HG02973 (cell line): ENCODE results near the gene BUB1.
"Not testable (repeated sequence)": the region's sequence is repeated elsewhere in the genome, so short reads cannot be mapped to it uniquely, and the experiment has no call there.

Source experiments
- ATAC-seq: cut with Tn5 transposase; IDR thresholded peaks from one replicate; pipeline ENCODE4 v1.9.1; 2021; ENCODE audit warnings: moderate library complexity; ENCODE audit not compliant: unreplicated experiment

Gene BUB1

DNA sequence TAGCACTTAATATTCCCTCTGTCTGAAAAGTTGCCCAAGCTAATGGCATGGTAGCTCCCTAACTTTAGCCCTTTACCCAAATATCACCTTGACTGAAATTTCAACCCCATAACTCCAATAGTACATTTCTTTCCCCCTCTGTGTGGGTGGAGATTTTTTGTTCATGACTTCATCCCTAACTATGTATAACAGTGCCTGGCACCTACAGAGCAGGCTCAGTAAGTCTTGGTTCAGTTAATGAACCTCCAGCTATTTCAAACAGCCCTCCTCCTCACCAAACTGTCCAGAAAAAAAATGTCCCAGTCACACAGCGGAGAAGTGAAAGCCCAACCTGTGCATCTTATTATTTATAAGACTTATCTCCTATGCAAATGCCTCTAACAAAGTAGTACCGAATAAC, 18.6 kb downstream of the BUB1 start:
- ATAC-seq = no peak

DNA sequence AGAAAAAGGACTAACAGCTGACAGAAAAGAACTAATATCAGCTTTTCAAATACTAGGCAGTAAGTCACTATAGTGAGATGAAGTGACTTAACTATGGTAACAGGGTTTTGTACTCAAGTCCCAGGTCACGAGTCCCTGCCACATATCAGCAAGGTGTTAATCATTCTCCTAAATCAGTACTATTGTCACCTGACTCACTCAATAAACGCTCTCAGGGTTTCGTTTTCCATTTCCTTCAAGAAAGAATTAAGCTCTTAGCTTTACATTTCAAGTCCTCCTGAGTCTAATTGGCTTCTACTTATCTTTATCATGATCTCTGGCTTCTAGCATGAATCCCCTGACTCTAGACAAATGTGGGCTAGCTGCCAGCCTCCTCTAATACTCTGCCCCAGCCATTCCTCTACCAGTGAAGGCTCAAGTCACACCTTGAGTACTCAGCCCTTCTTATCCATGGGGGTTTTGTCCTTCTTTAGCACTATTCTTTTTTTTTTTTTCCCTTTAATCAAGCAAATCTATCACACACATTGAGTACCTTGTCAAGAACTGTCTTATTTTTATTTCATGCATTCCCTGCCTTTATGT, 20.0 kb downstream of the BUB1 start:
- no peak for ATAC-seq

DNA sequence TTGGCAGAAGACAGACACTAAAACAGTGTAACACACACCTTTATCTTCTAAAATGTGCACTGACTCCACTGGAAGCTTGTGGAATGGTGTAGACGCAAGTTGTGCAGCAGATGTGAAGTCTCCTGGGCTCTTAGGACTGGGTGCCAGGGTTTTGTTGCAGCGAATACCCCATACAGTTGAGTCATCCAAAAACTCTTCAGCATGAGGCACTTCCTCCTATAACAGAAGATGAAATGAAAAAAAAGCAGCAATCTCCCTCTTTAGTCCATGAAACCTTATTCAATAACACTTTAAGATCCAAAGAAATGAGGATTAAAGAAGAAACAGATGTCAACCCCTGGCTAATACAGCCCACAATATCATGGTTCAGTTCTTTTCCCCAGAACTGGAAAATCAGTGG, 22.2 kb downstream of the BUB1 start:
- no peak for ATAC-seq

DNA sequence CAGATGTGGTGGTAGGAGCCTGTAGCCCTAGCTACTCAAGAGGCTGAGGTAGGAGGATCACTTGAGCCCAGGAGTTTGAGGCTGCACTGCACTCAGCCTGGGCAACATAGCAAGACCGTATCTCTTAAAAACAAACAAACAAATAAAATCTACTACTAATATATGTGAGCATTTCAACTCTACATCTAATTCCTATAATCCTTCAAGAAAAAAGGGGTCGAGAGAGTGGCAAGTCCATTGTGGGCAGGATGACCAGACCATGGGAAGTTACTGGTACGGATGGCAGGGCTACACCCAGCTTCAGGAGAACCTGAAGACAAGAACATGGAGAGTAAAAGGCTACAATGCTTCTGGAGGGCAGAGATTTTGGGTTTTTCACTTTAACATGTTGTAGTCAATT, 24.0 kb downstream of the BUB1 start:
- ATAC-seq = no peak

DNA sequence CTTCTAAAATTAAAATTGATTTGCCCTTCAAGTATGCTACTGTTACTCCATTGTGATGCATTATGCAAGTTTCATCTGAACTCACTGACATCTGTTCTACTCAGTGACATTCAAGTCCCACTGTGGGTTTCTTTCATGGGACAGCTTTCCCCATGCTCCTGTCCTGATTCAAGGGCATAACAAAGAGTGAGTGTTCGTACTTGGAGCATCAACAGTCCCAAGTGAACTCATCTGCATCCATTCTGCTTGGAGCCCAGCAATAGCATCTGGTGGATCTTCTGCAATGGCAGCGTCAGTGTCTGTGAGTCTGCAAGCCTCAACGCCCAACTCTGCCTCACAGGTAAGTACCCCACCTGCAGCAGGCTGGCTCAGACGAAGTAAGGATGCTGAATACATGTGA, 27.5 kb downstream of the BUB1 start:
- ATAC-seq = no peak

DNA sequence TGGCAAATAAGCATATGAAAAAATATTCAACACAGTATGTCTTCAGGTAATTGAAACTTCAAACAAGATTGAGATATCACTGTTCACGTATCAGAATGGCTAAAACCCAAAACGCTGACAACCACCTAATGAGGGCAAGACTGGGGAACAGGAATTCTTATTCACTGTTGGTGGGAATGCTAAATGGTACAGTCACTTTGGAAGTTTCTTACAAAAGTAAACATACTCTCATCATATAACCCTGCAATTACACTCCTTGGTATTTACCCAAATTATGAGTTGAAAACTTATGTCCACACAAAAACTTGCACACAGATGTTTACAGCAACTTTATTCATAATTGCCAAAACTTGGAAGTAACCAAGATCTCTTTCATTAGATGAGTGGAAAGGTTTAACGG, 30.1 kb downstream of the BUB1 start:
- no peak for ATAC-seq

DNA sequence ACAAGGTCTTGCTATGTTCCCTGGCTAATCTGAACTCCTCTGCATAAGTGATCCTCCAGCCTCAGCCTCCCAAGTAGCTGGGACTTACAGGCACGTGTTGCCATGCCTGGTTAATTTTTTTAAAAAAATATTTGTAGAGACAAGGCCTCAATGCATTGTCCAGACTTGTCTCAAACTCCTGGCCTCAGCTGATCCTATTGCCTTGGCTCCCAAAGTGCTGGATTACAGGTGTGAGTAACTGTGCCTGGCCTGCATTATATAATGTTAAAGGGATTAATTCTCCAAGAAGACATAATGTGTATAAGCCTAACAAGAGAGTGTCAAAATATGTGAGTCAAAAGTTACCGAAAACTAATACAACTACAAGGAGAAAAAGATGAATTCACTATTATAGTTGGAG, 32.2 kb downstream of the BUB1 start:
- ATAC-seq = no peak

DNA sequence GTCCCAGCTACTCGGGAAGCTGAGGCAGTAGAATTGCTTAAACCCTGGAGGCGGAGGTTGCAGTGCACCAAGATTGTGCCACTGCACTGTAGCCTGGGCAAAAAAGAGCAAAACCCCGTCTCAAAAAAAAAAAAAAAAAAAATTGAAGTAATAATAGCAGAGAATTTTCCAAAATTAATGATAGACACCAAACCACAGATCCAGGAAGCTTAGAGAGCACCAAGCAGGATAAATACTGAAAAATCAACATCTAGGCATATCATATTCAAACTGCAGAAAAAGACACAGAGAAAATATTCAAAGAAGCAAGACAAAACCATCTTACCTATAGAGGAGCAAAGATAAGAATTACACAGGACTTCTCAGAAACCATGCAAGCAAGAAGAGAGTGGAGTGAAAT, 33.5 kb downstream of the BUB1 start:
- no peak for ATAC-seq

DNA sequence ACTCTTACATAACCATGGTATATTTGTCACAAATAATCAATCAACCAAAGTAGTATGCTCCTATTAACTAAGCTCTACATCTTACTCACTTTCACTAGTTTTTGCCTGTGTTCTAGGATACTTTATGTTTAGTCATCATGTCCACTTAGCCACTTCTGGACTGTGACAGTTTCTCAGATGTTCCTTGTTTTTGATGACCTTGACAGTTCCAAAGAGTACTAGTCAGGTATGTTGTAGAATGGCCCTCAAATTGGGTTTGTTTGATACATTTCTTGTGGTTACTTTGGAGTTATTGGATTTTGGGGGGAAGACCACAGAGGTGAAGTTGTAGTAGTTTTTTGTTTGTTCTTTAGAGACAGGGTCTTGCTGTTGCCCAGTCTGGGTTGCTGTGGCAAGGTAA, 35.5 kb downstream of the BUB1 start:
- no peak for ATAC-seq

DNA sequence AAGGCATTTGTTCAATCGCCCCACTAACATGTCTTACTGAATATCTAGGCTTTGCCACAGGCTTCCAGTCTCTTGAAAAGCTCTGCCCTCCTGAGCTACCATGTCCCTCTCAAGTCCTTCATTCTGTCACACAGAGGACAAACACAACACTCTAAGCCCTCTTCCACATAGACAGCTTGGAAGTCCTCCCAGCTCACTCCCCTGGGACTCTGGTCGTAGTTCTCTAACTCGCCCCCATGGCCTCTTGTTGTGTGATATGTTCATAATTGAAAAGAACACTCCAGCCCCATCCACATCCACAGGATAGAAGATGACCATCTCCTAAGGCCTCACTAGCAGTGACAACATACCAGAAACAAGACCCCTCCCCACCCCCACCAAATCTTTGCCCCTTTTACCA, 37.9 kb downstream of the BUB1 start:
- ATAC-seq = no peak

DNA sequence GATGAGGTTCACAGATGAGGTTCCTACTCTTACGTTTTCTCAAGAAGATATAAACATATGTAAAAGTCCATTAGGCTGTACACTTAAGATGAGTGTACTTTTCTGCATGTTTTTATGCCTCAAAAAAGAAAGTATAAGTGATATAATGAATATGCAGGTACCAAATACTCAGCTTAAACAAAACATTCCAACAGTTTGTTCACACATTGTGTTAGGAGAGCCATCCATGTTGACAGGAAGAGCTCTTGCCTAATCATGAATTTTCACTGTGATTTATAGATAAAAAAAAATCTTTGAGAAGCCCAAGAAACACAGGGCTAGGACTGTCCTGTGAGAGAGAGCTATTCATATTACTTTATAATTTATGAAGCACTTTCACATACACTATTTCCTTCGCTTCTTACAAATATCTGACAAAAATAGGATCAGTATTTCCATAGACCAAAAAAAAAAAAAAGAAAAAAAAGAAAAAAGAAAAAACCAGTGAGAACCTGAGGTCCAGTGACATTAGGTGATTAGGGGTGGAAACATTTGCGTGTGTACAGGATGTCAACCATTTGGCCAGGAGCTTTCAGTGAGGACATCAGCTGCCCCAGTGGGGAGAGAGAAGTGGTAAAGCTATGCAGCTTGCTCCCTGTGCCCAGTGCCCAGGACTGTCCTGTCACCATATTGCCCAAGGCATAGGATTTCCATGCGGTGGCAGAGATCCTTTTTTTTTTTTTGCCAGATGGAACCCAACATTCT, 38.7 kb downstream of the BUB1 start:
- no peak for ATAC-seq

DNA sequence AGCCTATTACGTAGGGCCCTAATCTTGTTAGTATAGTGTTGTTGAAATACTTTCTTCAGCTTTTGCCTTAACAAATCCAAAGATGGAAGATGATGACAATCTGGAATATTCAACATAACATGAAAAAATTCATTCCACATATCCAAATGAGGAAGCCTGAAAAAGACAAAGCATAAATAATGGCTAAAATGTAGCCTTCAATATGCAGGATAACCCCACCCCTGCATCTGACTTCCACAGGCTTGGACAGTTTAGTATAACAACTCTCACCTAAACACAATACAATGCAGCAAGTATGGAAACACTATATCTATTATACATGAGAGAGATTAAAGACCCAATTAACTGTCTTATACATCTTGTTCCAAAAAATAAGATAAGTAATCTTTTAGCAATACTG, 39.9 kb downstream of the BUB1 start:
- no peak for ATAC-seq

DNA sequence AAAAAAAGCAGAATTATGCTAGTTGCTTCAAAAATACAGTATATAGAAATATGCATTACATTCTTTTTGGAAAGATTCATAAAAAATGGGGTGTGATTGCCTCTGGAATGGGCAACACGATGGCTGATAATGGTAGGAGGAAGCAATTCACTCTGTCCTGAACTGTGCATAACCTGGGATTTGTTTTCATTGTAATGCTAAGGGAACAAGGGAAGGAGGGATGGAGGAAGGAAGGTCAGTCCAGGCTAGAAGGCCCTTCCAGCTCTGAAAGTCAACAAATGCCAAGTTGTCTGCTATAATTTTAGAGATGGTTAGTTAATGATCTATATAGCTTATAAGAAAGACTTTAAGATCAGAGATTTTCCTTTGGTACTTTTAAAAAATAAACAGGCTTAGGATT, 40.8 kb downstream of the BUB1 start:
- ATAC-seq = no peak

DNA sequence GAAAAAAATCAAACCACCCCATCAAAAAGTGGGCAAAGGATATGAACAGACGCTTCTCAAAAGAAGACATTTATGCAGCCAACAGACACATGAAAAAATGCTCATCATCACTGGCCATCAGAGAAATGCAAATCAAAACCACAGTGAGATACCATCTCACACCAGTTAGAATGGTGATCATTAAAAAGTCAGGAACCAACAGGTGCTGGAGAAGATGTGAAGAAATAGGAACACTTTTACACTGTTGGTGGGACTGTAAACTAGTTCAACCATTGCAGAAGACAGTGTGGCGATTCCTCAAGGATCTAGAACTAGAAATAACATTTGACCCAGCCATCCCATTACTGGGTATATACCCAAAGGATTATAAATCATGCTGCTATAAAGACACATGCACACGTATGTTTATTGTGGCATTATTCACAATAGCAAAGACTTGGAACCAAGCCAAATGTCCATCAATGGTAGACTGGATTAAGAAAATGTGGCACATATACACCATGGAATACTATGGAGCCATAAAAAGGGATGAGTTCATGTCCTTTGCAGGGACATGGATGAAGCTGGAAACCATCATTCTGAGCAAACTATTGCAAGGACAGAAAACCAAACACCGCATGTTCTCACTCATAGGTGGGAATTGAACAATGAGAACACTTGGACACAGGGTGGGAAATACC, 41.8 kb downstream of the BUB1 start:
- ATAC-seq = not testable (repeated sequence)

DNA sequence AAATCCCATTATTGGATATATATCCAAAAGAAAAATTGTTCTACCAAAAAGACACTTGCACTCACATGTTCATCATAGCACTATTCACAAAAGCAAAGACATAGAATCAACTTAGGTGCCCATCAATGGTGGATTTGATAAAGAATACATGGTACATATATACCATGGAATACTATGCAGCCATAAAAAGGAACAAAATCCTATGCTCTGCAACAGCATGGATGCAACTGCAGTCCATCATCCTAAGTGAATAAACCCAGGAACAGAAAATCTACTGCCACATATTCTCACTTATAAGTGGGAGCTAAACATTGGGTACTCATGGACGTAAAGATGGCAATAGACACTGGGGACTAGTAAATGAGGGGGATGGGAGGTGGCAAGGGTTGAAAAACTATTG, 50.5 kb downstream of the BUB1 start:
- not testable (repeated sequence) for ATAC-seq

DNA sequence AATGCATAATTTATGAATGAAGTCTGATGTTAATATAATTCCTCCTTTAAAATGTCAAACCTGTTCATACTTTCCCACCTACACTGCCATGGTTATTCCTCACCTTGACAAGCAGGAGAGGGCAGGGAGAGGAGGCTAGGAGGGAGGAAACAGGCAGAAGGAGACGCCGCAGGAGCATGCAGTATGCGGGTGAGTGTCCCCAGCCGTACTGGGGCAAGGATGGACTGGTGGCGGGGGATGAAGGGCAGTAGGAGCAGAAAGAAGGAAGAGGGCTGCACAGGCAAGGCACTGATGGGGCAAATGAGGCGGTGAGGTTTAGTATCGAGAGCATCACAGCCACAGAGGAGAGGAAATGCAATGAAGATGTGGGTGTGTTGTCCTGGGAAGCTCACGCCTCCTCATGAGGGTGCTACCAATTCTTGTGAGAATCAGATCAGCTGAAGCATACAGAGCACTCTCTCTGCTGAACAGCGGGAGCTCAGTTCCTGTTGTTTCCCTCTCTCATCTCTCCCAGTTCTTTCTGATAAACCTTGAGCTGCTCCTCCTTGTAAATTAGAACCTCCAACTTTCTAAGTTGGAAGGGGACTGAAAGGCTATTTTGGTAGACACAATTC, 58.4 kb downstream of the BUB1 start:
- ATAC-seq = not testable (repeated sequence)

DNA sequence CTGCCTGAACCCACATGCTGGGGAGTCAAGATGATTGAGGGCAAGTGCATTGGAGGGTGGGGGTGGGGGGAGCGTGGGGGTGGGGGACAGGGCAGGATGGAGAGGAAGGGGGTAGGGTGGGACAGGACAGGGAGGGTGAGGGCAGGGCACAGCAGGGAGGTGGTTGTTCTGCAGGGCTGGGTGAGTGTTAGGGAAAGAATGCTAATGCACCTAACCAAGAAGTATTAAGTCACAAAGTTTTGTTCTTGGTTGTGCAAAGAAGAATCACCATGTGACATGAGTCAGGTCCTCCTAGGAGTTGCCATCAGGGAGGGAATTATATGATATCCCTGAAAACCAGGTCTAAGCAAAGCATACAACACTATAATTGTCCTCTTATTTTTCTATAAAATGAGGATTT, 63.9 kb downstream of the BUB1 start:
- not testable (repeated sequence) for ATAC-seq

DNA sequence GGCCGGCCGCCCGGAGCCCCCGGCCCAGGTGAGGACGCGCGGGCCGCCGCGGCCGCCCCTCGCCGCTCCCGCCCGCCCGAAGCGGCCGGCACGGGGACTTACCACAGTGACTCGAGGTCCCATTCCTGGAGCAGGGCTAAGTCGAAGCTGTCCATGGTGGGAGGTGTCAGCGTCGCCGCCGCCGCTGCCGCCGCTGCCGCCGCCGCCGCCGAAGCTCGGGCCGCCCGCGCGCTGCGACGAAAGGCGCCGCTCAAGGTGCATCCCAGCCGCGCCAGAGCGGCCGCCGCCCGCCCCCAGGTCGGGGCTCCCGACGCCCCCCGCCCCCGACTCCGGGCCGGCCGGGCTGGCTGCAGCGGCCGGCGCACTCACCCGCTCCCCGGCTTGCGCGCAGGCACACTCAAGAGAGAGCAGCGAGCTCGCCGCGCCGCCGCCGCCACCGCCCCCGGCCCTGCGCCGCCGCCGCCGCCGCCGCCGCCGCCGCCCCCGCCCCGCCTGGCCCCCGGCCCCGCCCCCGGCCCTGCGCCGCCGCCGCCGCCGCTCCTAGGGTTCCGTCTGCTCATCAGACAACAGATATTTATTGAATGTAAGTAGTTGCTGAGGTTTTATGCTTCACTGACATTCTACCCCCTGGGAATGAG, 67.1 kb downstream of the BUB1 start:
- not testable (repeated sequence) for ATAC-seq

DNA sequence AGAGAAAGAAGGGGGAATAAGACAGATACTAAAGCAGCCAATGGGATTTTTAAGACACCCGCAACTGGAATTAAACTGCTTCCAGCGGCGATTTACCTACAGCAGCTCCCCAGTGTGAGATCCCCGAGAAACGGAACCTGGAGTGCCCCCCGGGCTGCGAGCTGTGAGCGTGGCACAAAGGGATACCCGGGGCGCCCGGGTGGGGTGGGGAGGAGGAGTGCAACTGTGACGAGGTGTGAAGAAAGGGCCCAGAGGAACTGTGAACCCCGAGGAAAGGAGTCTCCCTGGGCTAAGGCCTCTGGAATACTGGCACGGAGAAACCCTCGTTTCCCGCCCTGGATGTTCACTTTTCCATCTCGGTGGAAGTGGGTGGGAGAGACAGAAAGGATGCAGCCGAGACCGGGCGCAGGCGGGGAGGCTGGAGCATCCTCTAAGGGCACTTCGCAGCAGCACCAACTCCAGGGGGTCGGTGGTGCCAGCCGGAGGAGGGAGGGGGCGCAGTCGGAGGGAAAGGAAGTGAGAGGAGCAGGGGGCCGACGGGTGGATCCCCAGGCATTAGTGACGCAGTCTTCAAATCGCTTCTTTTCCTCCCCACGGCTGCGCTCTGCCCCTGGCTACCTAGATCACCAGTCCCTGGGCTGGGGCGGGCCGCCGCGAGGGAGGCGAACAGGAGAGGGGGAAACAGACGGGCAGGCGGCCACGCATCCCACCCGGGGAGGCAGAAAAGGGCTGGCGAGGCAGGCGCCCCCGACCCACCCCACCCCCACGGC, 67.8 kb downstream of the BUB1 start:
- not testable (repeated sequence) for ATAC-seq

DNA sequence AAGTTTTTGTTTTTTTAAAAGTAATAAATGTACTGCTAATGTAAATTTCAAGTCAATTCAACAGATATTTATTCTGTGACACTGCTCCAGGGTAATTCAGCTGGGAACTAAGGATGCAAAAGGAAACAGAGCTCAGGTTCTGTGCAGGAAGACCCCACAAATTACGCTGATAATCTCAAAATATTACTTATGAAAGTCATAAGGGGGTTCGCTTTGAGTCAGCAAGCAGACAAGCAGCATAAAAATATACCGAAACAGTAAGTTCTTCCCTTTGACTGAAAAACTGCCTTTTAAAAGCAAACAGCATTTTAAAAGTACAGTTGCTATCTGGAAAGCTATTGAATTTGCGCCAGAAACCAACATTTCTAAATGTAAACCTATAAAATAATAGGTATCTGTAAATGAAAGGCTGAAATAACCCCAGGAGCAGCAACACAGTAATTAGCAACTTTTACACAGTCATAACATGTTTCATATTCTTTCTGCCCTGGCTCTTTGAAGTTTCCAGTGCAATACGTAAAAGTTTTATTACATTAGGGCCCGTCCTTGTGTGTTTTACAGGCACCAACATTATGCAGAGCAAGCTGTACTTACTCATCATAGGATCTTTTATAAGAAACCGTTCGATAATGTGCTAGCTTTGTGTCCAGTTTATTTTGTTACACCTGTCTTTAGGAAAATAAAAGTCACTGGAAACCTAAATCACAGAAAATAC, 68.9 kb downstream of the BUB1 start:
- ATAC-seq = not testable (repeated sequence)
